Left renal pelvis (tissue), 4 donors: ENCODE results near the gene TADA1. TPM values are rescaled to one million over a fixed set of nuclear protein-coding genes. Genes with fewer than 3 reads are reported as not detected.

Experiments used
- polyA plus RNA-seq, 4 donors: library from polyadenylated mRNA; unstranded; fragments of 120-200 nt; gene quantifications; one replicate each; pipeline ENCODE4 v1.2.1, GENCODE V29; 2013; ENCODE audit not compliant: insufficient read length in 4 of 4

The TADA1 gene
- polyA plus RNA-seq, 4 donors, result 20.0 to 29.2 (median 26.4) TPM

Other genes starting within 250 kb of the TADA1 start
- gene POGK, start 36.8 kb downstream of the TADA1 start, polyA plus RNA-seq, result 10 to 100 TPM; 27.3 to 45.2 (median 43.1) TPM
- 10 to 100 TPM in 3 of 4 donors, 1 to 10 TPM in 1; 3.0 to 15.6 (median 15.1) TPM for gene ILDR2, start 99.3 kb upstream of the TADA1 start, polyA plus RNA-seq
- 1 to 10 TPM; 1.4 to 3.2 (median 2.4) TPM for gene MAEL, start 113.0 kb upstream of the TADA1 start, polyA plus RNA-seq
- gene GPA33, start 214.1 kb upstream of the TADA1 start, polyA plus RNA-seq, result 1 to 10 TPM in 1 of 4 donors, under 1 TPM in 3; 0.22 to 1.7 (median 0.90) TPM
- gene STYXL2, start 217.8 kb upstream of the TADA1 start, polyA plus RNA-seq, result 1 to 10 TPM in 1 of 4 donors, under 1 TPM in 3; 0.40 to 1.4 (median 0.60) TPM